Measurements from ENCODE around the gene ZNF697.
"Not testable (repeated sequence)": the region's sequence is repeated elsewhere in the genome, so short reads cannot be mapped to it uniquely, and the experiment has no call there.

The ZNF697 gene

GRCh38 chr1:119602789-119603188 lies 45.3 kb downstream of the ZNF697 start:
- not testable (repeated sequence) for DNase-seq (ENCODE audit: low read depth in 3 of 3)

GRCh38 chr1:119602169-119602568 lies 45.9 kb downstream of the ZNF697 start:
- no peak for DNase-seq (ENCODE audit: low read depth in 3 of 3)

GRCh38 chr1:119600976-119601375 lies 47.1 kb downstream of the ZNF697 start:
- no peak for DNase-seq (ENCODE audit: low read depth in 3 of 3)

- DNase-seq (ENCODE audit: low read depth in 3 of 3): no peak
These were observed 47.5 kb downstream of the ZNF697 start for GRCh38 chr1:119600561-119600960.

- no peak for DNase-seq (ENCODE audit: low read depth in 3 of 3)
These were observed 52.5 kb downstream of the ZNF697 start for GRCh38 chr1:119595606-119596005.

- no peak for DNase-seq (ENCODE audit: low read depth in 3 of 3)
These were observed 52.9 kb downstream of the ZNF697 start for GRCh38 chr1:119595168-119595567.

GRCh38 chr1:119594376-119594775 lies 53.7 kb downstream of the ZNF697 start:
- no peak for DNase-seq (ENCODE audit: low read depth in 3 of 3)

- no peak for DNase-seq (ENCODE audit: low read depth in 3 of 3)
These were observed 54.3 kb downstream of the ZNF697 start for GRCh38 chr1:119593805-119594204.

GRCh38 chr1:119590393-119590792 lies 57.7 kb downstream of the ZNF697 start:
- no peak for DNase-seq (ENCODE audit: low read depth in 3 of 3)

GRCh38 chr1:119588621-119589020 lies 59.4 kb downstream of the ZNF697 start:
- no peak for DNase-seq (ENCODE audit: low read depth in 3 of 3)

- DNase-seq (ENCODE audit: low read depth in 3 of 3): no peak
These were observed 60.7 kb downstream of the ZNF697 start for GRCh38 chr1:119587341-119587740.

GRCh38 chr1:119585801-119586200 lies 62.3 kb downstream of the ZNF697 start:
- not testable (repeated sequence) for DNase-seq (ENCODE audit: low read depth in 3 of 3)

- no peak for DNase-seq (ENCODE audit: low read depth in 3 of 3)
These were observed 65.3 kb downstream of the ZNF697 start for GRCh38 chr1:119582801-119583200.

GRCh38 chr1:119581076-119581475 lies 67.0 kb downstream of the ZNF697 start:
- DNase-seq (ENCODE audit: low read depth in 3 of 3): not testable (repeated sequence)

- DNase-seq (ENCODE audit: low read depth in 3 of 3): no peak
These were observed 74.2 kb downstream of the ZNF697 start for GRCh38 chr1:119573886-119574285.

- not testable (repeated sequence) for DNase-seq (ENCODE audit: low read depth in 3 of 3)
These were observed 78.0 kb downstream of the ZNF697 start for GRCh38 chr1:119569930-119570622.
